G401 (cell line): ENCODE data around the gene SLC35B3. TPM values are rescaled to one million over a fixed set of nuclear protein-coding genes. Genes with fewer than 3 reads are reported as not detected.
"Not testable (repeated sequence)": the region's sequence is repeated elsewhere in the genome, so short reads cannot be mapped to it uniquely, and the experiment has no call there.

Experiments used
- DNase-seq: peaks from one replicate; pipeline ENCODE4 v3.0.0-alpha.2; 2015; ENCODE audit warnings: low spot score
- in situ Hi-C: cut with HindIII; loops from 2 replicates; pipeline ENCODE4 v1.10.0; 2016; ENCODE audit warnings: low sequenced_read_pairs, mixed read lengths
- total RNA-seq: library from RNA; depleted of rRNA; stranded (reverse); fragments of >200 nt; shearing (Covaris generic); gene quantifications from 2 replicates; pipeline ENCODE4 v1.2.3, GENCODE V29; 2014; rRNA removed

Gene SLC35B3
- total RNA-seq = 5.1 and 12.6 TPM in 2 replicates

DNA sequence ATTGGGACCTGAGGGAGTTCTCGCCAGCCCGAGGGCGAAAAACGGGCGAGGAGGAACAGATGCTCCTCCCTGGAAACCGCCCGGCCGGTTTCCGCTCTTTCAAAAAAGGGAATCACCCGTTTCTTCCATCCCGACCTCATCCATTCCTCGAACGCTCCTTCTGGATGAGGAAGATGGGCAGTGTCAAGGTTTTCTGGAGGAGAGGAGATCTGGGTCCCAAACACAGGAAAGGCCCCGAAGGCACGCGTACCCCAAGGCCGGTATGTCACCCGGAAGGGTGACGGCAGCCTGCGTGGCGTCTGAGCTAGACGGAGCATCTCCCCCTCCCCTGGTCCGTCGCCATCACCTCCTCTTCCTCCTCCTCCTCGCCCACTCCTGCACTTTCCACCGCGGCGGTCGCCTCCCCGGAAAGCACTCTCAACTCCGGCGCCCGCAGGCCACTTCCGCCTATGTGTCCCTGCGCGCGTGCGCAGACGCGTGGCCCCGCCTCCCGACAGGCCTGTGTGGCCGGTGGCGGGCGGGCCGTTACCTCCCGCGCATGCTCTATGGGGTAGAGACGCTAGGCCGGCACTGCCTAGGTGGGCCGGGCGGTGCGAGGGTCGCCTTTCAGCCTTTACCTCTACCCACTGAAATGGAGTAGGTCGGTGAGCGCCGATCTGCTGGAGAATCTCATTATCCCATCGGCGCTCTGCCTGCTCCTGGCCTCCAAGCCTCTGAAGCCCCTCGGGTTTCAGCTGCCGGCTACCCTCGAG lies at the start of gene SLC35B3:
TSS of gene SLC35B3 (minus strand) at position 453 of the 752 bp plus-strand sequence.
- in situ Hi-C loops = no loop called here

DNA sequence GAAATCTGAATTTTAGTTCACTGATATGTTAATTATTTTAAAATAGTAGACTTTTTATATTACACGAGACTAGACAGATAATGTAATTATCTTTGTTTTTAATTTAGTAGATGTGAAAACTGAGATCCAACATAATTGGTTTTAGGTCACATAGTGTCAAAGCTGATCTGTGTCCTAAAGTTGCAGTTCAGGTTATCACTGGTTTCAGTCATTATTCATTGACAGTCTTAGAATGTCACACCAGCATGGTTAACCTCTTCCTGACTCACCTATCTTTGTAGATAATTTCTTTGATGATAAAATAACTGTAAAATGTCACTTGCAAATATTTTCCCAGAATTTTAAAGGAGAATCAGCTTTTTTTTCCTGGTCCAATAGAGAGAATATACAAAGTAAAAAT lies 48.3 kb upstream of the SLC35B3 start:
- in situ Hi-C loops = no loop called here
- no peak for DNase-seq

More for the DNA sequence above, at the start of gene SLC35B3:
- DNase-seq = peak; percentile 90

DNA sequence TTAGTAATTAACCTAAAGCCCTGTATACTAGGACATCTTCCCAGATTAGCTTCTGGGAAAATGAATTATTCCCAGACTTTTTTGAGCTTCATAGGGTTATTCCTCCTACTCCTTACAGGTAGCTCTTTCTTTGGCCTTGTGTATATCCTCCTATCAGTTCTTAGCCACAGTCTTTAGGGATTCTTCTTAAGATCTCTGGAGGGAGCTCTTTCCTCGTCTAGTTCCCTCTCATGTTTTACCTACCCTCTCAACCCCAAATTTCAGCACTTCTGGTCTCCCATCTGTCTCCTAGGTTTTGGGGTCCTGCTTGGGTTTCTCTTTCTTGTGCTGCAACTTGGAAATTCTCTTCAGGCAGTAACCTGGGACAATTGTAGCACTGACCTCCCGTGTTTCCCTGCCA lies 46.4 kb upstream of the SLC35B3 start:
- no peak for DNase-seq
- in situ Hi-C loops = no loop called here

DNA sequence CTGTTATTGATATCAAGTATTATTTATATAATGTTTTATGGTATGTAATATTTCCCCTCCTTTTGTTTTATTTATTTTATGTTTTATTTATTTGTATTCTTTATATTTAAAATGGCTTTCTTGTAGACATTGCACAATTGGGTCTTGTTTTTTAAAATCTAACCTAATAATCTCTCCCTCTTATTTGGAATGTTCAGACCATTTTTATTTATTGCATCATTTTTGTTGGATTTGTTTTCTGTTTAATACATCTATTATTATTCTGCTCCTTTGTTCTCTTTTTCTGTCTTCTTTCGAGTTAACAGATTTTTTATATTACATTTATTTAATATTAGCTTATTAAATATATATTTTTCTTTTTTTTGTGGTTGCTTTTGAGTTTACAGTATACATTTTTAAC lies 43.1 kb upstream of the SLC35B3 start:
- in situ Hi-C loops = no loop called here
- no peak for DNase-seq

DNA sequence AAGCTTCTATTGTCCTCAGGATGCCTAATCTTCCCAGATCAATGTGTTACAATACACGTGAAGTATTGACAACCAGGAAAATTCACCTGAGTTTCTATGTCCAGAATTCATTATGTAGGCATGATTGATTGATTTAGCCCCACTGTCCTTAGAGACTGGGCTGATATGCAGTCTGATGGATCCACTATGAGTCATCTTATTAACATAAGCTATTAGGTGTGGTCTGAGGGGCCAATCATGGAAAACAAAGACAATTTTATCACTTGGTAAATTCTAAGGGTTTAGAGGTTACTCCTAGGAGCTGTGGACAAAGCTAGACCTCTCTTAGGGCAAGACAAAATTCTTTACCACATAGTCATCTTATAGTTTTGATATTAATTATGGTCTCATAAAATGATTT lies 41.3 kb upstream of the SLC35B3 start:
- in situ Hi-C loops = no loop called here
- DNase-seq = no peak

DNA sequence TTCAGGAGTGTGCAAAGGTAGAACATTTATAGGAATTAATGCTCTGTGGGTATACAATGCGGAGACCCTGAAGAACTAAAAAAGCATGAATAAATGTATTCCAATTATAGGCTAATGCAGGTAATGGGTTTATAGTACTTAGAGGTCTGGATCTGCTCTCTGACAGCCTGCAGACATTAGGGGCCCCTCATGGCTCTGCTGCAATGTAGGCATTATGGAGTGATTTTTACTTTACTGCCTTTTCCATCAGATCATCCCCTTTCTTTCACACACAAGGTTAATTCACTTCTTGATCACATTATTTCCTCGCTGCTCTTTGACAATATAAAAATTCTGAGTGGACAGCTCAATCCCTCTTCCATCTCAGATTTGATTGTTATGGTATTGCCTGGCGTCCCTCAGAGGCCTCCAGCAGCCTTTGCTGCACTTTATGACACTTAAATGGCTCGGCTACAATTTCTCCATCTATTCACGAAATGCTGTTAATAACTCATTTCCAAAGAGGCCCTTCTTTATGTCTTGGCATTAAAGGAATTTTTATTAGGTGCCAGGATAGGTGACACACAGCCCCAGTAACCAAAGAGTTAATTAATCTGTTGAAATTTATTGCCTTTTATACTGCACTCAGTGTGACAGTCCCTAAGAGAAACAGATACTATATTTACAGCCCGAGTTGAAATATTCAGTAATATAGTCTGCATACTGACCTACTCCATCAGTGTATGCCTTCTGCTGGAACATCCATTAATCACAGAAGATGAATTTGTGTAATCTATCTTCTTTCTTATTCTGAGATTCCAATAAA lies 33.4 kb upstream of the SLC35B3 start:
- DNase-seq = no peak
- in situ Hi-C loops = no loop called here

DNA sequence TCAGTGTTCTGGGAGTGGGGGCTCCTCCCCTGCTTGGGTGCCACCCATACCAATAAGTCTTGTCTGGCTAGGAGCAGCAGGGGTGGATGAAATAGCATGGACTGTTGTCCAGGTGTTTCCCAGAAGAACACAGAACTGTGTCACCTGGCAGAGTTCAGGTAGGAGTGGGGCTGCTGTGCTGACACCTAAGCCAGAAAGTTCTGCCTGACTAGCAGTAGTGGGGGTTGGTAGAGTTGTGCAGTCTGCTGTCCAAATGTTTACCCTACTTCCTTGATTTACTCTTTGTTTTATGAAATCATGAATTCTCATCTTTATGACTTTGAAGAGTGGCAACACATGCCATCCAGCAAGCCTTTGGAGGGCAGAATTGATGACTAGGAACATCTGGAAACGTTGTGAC lies 27.3 kb upstream of the SLC35B3 start:
- in situ Hi-C loops = no loop called here

DNA sequence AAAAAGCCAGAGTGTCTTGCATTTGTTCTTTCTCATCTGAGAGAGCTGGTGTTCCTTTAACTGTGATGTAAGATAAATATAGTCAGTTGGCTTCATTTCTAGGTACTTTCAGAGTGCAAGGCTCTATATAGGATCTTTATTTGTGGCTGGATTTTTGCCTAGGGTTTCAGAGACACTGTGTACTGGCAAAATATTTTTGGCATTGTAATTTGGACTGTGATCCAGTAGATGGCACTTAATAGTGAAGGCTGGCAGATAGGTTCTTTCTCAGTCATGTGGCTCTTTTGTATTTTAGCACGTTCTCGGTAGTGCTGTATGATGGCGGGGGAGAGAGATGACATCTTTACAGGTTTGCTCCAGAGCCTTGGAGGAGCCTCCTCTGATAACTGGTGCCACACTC lies 26.8 kb upstream of the SLC35B3 start:
- DNase-seq = no peak
- in situ Hi-C loops = no loop called here

More for the DNA sequence above, 27.3 kb upstream of the SLC35B3 start:
- no peak for DNase-seq

DNA sequence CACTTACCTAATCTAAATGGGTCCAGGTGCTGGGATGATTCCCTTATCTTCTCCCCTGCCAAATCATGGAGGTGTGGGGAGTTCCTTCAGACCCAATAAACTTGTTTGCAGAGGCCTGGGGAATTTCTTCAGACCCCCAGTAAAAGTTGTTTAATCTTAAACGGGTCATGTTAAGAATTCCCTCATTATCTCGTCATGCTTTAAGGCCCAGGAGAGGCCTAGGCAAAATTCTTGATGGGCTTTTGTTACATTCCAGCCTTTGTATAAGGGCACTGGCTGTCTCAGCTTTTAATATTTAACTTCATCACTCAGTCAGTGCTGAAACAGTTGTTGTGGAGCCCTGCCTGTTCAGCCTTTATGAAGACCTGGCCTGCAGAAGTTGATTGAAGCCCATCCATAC lies 11.0 kb upstream of the SLC35B3 start:
- in situ Hi-C loops = no loop called here
- DNase-seq = no peak

DNA sequence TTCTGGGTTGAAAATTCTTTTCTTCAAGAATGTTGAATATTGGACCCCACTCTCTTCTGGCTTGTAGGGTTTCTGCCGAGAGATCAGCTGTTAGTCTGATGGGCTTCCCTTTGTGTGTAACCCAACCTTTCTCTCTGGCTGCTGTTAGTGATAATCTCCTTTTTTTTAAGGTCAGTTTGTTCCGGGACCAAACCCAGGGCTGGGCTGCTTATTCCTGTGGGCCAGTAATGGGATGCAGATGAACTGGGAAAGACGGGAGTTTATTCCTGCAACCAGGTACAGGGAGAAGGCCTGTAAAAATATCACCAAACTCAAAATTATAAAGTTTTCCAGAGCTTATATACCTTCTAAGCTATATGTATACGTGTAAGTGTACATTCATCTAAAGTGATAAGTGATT lies 10.6 kb upstream of the SLC35B3 start:
- in situ Hi-C loops, DNase-seq: not testable (repeated sequence)

DNA sequence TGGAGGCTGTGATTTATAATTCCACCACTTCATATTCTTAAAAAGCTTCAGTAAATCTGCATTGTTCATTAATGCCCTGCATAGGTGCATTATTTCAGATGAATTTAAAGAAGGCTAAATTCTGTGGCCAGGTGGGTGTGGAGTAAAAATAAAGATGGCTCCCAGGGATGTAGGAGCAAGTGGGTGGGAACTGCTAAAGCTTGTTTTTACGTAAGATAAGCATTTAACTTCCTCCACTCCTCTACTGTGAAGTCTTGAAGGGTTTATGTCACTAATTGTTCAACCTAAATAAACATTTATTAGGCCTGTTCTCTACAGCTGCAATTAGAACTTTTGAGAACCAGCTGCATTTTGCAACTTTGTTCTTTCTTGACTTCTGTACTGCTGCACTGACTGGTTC lies 6.8 kb upstream of the SLC35B3 start:
- in situ Hi-C loops = no loop called here

DNA sequence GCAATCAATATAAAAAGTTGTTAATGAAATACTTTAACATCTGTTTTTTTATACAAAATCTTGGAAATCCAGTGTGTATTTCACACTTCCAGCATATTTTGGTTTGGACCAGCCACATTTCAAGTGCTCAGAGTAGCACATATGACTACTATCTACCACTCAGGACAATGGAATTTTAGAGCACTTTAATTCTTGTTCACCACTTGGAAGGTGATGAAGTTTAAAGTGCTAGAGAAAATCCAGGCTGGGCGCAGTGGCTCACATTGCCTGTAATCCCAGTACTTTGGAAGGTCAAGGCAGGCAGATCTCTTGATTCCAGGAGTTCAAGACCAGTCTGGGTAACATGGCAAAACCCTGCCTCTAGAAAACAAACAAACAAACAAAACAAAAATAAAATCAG lies 6.1 kb upstream of the SLC35B3 start:
- in situ Hi-C loops = no loop called here

More for the DNA sequence above, 6.8 kb upstream of the SLC35B3 start:
- no peak for DNase-seq

DNA sequence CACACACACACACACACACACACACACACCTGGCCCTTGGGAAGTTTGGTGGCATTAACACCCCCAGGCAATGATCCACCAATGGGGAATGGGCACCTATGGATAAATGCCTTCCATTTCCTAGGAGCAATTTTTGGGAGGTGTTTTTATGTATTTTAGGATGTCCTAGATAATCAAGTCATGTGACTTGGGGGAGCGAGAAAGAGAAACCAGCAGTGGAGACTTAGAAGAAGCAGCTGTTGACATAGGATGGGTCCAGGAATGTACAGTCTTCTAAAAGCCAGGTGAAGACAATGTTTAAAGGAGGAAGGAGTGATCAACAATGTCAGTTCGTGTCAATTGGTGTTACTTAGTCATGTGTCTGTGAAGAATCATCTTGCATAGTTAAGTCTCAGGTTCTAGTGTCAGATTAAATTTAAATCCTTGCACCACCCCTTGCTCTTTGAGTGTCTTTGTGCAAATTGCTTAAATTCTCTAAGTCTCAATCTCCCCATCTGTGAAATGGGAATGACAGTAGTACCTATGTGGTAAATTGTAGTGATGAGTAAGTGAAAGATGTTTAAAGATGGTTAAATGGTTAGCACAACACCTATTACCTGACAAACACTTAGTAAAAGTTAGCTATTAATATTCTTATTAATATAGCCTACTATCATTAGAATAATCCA lies 4.4 kb upstream of the SLC35B3 start:
- DNase-seq = no peak
- in situ Hi-C loops = no loop called here

More for the DNA sequence above, 6.1 kb upstream of the SLC35B3 start:
- DNase-seq = no peak

DNA sequence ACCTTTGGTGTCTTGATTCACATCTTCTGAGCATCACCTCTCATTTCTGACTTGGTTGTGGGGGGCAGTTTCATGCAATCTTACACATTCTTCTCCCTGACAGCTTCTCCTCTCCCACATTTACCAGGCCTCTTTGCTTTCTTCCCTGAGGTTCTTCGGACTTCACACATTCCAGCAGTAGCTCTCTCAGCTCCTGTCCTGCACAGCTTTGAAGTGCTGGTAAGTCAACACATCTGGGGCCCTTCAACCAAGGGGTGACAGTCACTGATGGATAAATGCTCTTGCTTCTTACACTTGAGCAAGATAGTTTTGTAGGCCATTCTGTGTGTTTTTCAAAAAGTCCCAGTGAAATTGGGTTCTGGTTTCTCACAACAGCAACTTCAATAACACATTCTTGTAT lies 2.5 kb upstream of the SLC35B3 start:
- in situ Hi-C loops = no loop called here

DNA sequence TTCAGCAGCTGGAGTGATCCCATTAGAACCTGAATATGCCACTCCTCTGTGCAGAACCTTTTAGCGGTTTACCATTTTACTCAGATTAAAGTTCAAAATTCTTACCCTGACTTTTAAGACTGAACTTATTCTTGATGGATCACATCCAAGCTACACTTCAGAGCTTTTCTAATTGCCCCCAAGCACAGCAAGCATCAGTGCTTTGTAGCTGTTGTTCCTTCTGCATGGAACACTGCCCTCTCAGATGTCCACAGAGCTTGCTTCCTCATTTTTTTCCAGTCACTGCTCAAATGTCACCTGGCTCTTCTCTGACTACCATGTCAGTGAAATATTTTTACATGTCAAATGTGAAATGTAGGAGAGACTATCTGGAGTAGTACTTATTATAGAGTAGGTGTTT lies 1.6 kb upstream of the SLC35B3 start:
- no peak for DNase-seq
- in situ Hi-C loops = no loop called here

More for the DNA sequence above, 2.5 kb upstream of the SLC35B3 start:
- no peak for DNase-seq

DNA sequence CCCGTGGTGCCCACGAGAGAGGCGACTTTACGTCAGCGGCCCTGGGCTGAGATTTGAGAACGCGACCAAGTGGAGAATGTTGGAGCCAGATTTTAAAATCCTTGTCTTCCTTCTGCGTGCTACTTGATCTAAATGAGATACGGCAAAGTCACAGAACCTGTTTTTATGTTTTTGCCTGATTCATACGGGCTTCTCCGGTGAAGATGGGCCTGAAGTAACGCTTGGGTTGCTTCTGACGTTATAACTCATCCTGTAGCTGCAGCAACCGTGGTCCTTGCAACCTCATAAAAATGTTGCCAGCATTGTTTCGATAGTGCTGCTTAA lies 462 bp upstream of the SLC35B3 start:
- in situ Hi-C loops = no loop called here
- DNase-seq = no peak

DNA sequence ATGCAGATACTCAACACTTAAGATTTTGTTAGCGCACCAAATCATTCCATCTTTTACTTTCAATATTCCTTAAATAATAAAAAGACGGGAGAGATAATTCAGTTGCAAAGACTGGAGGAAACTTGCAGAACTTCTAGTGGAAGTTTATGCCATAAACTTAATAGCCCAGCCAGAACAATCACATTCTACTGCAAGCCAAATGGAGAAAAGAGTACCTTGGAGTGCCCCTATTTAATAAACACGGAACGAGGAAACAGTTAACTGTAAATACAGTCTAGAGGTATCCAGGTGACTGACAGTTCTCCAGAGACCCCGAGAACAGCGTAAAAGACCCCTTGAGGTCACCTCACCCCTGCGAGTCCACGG lies 635 bp downstream of the SLC35B3 start:
- DNase-seq = no peak
- in situ Hi-C loops = no loop called here

DNA sequence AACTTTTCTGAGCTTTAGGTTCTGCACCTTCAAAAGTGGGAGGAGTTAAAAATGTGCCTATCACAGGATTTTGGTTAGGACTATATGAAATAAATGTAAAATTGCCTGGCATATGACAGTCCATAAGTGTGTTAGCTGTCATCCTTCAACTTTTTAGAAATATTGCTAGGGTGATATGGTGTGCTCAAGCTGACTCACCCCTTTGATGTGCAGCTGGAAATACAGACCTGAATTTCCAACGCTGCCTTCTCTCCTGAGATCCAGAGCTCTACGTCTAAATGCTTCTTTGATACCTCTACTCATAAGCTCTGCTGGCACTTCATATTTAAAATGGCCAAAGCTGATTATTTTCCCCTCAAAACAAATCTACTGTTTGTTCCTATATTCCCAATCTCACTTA lies 2.7 kb downstream of the SLC35B3 start:
- no peak for DNase-seq
- in situ Hi-C loops = no loop called here

DNA sequence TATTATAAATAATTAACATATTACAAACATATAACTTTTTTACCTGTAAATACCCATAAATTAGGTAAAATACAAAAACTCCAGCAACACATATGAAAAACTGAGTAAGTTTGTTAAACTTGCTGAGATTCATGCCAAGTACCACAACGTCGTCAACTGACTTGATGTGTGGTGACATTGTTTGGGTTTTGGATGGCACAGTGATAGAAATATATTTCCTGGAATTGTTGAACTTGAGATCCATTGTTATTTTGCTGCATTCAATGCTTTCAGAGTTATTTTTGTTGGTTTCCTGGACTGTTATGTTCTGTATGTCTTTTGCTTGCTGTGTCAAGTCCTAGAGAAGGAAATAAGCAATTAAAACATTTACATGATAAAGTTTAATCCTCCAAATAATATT lies 5.5 kb downstream of the SLC35B3 start:
- in situ Hi-C loops = no loop called here
- no peak for DNase-seq

DNA sequence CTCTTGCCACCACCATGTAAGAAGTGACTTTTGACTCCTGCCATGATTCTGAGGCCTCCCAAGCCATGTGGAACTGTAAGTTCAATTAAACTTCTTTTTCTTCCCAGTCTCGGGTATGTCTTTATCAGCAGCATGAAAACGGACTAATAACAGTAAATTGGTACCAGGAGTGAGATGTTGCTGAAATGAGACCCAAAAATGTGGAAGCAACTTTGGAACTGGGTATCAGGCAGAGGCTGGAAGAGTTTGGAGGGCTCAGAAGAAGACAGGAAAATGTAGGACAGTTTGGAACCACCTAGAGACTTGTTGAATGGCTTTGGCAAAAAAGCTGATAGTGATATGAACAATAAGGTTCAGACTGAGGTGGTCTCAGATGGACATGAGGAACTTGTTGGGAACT lies 8.8 kb downstream of the SLC35B3 start:
- in situ Hi-C loops, DNase-seq: not testable (repeated sequence)
